GM21529 (cell line): ENCODE results near the gene CRHBP.
"Not testable (repeated sequence)": the region's sequence is repeated elsewhere in the genome, so short reads cannot be mapped to it uniquely, and the experiment has no call there.

Experiments used
- ATAC-seq: cut with Tn5 transposase; IDR thresholded peaks from one replicate; pipeline ENCODE4 v1.9.1; 2021; ENCODE audit not compliant: unreplicated experiment

Gene CRHBP, protein sequence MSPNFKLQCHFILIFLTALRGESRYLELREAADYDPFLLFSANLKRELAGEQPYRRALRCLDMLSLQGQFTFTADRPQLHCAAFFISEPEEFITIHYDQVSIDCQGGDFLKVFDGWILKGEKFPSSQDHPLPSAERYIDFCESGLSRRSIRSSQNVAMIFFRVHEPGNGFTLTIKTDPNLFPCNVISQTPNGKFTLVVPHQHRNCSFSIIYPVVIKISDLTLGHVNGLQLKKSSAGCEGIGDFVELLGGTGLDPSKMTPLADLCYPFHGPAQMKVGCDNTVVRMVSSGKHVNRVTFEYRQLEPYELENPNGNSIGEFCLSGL

DNA sequence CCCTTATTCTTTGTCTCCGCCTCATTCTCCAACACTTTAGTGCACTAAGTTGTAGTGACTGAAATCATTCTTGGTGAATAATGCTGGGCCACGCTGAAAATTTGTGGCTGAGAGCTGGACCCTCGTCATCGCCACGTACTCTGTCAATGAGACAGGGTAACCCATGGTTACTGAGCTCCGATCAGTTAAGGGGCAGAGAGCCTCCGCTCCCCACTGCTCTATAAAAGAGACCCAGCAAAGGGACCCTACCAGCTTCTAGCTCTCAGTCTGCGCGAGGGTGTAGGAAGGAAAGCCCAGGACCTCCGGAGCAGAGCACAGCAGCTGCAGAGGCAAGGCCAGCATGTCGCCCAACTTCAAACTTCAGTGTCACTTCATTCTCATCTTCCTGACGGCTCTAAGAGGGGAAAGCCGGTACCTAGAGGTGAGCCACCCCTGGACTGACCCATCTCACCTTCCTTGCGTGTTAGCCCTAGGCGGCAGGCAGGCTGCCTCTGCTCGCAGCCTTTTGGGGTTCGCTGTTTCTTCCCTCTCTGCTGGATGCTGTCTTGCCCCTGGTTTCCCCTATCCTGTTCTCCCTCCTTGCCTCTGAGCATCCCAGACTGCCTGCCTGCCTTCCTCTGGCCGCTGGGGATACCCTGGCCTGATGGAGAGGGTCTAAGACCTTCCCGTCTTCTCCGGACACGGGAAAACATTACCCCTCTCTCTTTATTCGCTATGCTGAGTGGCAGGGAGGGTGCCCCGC is at the start of gene CRHBP:
TSS of gene CRHBP (plus strand) at position 251 of the 742 bp plus-strand sequence. CDS start at position 341, 90 bp downstream.
- ATAC-seq = no peak

DNA sequence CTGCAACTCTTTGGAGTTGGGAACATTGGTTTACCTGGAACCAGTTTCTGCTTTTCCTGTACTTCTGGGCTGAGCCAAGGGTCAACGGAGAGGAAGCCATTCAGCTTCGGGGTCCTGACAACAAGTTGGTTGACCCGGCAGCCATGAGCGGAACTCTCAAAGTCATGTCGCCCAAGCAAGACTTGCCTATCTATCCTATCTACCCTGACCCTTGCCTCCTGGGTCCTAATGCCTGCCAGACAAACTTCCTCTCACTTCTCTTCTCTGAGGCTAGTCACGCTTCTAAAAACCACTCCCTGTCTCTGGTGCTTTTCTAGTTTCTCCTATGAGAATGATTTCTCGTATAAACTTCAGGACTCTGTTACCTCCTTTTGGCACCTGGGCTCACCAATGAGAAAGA is 44.7 kb upstream of the CRHBP start:
- ATAC-seq = no peak

DNA sequence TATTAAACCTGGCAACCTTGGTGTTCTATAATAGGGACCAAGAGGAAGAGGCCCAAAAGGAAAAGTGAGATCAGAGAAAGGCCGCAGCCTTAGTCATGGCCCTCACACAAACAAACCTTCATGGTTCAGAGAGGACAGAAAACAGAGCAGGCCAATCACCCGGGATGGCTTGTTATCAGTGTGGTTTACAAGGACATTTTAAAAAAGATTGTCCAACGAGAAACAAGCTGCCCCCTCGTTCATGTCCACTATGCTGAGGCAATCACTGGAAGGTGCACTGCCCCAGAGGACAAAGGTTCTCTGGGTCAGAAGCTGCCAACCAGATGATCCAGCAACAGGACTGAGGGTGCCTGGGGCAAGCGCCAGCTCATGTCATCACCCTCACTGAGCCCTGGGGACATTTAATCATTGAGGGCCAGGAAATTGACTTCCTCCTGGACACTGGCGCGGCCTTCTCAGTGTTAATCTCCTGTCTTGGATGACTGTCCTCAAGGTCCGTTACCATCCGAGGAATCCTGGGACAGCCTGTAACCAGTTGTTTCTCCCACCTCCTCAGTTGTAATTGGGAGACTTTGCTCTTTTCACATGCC is 42.4 kb upstream of the CRHBP start:
- ATAC-seq = not testable (repeated sequence)

DNA sequence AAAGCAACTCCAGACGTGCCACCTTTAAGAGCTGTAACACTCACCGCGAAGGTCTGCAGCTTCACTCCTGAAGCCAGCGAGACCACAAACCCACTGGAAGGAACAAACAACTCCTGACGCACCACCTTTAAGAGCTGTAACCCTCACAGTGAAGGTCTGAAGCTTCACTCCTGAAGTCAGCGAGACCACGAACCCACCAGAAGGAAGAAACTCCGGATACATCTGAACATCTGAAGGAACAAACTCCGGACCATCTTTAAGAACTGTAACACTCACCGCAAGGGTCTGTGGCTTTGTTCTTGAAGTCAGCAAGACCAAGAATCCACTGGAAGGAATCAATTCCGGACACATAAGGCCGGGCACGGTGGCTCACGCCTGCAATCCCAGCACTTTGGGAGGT is 38.2 kb upstream of the CRHBP start:
- not testable (repeated sequence) for ATAC-seq

DNA sequence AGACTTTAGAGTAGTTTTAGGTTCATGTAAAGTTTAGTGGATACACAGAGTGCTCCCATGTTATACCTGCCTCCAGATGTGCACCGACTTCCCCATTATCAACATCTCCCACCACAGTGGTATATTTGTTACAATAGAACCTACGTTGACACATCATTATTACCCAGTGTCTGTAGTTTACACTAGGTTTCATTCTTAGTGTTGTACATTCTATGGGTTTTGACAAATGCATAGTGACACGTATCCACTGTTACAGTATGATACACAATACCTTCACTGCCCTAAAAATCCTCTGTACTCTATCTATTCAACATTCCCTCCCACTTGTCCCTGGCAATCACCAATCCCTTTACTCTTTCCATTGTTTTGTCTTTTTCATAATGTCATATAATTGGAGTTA is 34.3 kb upstream of the CRHBP start:
- no peak for ATAC-seq

DNA sequence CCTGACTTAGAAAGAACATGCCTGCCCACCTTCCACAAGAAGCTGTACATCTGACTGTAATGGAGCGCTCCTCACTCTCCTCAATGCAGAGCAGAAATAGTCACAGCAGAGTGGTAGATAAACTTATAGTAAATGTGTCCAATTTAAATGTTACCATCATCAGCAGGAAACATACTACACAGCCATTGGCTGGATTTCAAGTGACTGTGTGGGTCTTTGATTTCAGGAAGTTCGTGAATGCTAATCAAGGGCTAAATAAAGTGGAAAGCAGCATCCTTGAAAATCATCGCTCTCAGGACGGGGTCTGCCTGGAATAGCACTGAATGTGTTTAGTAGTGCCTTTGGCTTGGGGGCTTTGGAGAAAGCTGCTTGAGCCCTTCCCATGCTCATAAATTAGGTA is 32.4 kb upstream of the CRHBP start:
- ATAC-seq = no peak

DNA sequence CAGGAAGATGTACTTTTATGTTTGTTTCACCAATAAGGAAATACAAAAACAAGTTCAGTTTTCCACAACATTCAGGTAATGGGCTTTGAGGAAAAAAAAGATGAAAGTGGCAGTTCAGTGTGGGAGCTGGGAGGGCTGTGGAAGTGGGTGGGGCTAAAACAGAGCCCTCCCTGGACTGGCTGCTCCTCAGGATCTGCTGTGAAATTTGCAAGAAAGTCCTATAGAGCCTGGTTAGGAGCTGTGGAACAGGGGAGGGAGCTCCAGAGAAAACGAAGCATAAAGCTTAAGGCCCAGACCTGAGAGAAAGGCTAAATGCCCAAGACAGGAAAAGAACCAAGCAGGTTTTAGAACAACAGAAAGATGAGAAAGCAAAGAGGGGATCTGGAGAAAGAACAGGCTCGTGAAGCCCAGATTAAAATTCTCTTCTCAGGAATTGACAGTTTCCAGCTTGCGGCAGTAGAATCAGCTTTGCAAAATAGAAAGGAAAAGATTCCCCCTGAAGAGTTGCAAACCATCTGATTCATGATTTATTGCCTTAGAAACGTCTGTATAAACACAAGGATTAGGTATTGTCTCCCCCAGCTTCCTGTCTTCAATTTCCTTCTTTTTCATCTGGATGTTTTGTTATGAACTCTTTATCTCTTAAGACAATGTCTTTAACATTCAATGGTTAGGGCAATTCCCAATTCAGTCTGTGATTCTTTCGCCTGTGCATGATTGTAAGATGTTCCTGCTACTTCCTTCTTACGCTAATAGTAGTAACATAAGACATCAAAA is 26.3 kb upstream of the CRHBP start:
- ATAC-seq = no peak

DNA sequence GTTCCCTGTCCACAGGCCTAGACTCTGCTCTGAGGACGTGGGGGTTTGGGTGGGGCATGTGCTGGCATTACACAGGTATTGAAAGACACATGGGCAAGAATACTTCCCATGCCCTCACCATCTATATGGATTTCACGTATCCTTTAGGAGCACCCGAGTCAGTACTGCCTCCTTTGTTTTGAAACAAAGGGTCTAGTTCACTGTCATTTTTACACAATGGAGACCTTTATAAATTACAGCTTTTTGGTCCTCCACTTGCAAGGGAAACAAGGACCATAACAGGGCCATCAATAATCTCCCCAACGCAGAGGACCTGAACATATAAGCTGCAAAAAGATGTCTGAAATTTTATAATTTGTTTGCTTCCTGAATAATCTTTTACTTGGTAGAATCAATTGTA is 24.9 kb upstream of the CRHBP start:
- no peak for ATAC-seq

DNA sequence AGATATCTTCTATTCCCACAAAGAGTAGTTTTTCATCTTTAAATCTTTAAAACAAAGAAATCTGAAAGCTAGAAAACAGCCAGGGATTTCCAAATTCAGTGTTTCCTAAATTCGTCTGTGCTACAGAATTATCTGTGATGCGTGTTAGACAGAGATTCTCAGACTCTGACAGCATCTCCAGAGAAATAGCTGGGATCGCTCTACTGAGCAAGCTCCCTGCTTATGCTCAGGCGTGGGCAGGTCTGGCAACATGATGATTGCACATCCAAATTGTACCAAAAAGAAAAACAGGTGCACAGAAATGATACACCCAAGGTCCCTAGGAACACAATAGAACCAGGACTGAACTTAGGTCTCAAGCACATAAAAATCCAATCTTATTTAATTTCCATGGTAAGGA is 22.8 kb upstream of the CRHBP start:
- ATAC-seq = no peak

DNA sequence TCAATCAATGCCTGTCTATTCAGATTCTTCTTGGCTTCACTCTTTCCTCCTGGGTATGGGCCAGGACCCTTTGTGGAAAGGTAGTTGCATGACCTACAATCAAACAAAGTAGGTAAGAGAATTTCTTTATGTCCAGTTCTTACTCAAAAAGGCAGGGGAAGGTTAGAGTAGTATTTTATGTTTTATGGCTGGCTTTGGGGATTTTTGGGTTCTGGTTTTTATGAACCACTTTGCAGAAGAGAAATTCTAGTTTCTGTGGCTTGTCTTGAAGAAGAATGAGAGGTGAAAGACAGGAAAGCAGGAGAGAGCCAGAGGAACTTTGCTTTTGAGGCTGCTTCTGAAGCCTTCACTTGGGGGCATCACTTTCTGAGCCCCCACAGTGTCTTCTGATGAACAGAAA is 14.7 kb upstream of the CRHBP start:
- ATAC-seq = no peak

DNA sequence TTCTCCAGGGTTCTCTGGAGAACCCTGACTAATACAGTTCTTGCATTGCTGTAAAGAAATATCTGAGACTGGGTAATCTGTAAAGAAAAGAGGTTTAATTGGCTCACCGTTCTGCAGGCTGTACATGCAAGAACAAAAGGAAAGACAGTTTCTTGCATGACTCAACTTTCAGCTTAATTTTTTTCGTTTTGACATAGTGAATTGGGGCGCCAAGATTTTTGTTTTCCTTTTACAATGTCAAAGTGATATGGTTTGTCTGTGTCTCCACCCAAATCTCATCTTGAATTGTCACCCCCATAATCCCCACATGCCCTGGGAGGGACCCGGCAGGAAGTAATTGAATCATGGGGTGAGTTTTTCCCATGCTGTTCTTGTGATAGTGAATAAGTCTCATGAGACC is 11.8 kb upstream of the CRHBP start:
- ATAC-seq = no peak

DNA sequence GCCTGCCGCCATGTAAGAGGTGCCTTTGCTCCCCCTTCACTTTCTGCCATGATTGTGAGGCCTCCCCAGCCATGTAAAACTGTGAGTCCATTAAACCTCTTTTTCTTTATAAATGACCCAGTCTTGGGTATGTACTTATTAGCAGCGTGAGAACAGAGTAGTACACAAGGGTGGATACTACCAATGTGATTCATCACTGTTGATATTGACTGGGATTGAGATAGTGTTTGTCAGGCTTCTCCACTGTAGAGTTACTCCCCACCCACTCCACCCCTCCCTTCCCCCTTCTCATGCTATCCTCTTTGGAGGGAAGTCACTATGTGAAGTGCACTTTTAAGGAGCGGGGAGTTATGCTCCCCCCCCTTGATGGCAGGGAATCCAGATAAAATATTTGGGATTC is 11.4 kb upstream of the CRHBP start:
- ATAC-seq = no peak

DNA sequence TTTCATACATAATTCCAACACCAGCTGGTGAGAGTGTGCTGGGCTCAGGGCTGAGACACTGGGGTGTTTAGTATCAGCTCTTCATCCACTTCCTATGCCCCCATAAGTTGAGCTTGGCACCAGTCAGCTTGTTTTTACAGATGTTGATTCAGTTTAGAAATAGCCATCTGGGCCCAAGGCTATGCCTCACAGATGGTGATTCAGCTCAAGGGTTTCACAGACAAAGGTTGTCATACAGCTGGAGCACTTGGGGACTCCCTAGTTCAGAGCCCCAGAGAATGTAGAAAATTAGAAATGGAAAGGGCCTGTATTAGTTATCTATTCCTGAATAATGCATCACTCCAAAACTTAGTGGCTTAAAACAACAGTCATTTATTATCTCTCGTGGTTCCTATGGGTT is 10.3 kb upstream of the CRHBP start:
- no peak for ATAC-seq

DNA sequence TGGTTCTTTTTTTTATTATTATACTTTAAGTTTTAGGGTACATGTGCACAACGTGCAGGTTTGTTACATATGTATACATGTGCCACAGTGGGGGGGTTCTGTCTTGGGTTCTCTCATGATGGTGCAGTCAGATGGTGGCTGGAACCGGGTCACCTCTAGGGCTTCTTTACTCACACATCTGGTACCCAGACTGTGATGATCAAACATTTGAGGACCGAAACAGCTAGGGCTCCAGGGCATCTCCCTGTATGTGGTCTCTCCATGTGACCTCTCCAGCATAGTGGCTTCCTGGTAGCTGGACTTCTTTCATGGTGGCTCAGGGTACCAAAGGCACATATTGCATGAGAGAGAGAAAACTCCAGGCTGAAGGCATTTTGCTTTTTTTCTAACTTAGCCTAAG is 9.8 kb upstream of the CRHBP start:
- no peak for ATAC-seq

DNA sequence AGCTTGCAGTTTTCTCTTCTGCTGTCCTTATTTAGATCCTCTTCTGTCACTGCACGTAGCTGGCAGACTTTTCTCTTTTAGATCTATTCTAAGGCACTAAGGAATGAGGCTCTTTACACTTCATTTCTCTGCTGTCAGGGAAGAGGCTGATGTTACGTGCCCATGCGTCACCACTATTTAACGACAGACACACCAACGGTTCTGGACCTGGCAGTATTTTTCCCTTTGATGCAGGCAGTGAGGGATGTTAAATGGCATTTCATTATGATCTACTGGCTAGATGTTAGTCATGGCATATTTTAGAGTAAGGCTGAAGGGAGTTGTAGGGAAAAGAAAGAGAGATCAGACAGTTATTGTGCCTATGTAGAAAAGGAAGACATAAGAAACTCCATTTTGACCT is 8.2 kb upstream of the CRHBP start:
- ATAC-seq = no peak

DNA sequence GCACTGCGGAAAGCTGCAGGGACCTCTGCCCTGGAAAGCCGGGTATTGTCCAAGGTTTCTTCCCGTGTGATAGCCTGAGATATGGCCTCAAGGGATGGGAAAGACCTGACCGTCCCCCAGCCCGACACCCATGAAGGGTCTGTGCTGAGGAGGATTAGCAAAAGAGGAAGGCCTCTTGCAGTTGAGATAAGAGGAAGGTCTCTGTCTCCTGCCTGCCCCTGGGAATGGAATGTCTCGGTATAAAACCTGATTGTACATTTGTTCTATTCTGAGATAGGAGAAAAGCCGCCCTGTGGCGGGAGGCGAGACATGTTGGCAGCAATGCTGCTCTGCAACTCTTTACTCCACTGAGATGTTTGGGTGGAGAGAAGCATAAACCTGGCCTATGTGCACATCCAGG is 7.6 kb upstream of the CRHBP start:
- not testable (repeated sequence) for ATAC-seq

DNA sequence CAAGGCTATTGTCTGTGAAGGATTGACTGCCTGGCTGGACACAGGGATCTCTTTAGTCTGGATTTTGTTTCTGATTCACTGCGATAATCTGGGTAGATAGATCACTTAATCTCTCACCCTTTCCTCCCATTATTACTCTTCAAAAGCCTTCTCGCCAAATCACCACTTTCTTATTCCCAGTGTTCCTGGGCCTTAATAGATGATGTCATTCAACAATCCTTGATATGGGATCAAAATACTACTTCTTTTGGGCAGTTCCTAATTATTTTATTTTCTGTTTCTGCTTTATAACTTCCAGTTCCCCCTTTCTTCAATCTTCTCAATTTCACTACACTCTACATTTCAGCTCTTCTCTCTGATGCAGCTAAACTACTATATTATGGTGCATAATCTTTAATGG is 6.8 kb upstream of the CRHBP start:
- ATAC-seq = no peak

DNA sequence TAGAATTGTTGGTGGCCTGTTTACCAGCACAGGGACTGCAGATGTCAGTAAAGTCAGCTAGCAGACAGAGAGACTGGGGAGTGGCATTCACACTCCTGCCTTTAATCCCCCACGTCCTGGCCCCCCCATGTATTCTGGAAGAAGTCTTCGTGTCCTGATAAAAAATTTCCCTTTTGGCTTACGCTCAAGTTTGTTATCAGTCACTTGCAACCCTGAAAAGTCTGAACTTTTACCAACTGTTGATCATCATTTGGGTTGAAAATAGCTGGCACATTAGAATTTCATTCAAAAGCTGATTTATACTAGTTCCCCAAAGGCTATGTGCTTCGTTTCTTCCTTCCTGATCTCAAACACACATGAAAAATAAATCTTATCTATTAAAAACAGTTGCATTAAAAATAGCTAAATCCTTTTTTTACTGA is 5.8 kb upstream of the CRHBP start:
- no peak for ATAC-seq

DNA sequence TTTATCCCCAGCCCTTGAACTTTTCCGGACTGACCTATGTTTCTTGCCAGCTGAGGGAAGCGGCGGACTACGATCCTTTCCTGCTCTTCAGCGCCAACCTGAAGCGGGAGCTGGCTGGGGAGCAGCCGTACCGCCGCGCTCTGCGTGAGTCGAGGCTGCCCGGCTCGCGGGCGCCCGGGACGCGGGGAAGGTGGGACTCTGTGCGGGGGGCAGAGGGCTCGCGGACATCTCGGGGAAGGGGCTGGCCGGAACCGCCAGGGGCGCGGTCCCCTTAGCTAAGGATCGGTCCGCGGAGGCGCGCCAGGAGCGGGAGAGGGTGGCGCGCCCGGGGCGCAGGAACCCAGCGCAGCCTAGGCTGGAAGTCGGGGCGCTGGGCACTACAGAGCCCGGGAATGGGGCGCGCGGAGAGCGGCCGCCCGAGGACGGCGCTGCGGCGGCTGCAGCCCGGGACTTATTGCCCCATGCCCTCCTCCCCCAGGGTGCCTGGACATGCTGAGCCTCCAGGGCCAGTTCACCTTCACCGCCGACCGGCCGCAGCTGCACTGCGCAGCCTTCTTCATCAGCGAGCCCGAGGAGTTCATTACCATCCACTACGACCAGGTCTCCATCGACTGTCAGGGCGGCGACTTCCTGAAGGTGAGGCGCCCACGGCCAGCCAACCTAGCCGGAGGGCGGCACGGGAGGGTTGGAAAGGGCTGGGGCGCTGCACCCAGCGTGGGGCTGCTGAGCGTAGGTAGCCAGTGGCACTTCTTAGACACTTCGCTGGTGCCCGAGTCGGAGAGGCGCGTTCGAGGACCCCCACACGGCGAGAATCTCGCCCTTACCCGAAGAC is 922 bp downstream of the CRHBP start:
- ATAC-seq = no peak

DNA sequence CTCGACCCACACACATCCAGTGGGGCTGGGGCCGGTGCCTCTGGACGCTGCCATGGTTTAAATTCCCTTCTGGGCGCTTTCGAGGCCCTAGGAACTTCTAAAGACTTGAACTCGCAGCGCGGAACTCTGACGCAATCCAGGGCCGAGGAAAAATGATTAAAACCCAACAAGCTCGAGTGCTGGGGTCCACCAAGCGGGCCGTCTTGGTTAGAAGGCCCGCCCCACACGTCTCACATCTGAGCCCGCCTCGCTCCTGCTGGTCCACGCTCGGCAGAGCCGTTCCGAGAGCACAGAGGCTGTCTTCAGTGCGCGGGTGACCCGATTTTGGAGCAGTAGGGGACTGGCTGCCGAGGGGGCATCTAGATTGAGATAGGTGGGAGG is 1.5 kb downstream of the CRHBP start:
- ATAC-seq = no peak

DNA sequence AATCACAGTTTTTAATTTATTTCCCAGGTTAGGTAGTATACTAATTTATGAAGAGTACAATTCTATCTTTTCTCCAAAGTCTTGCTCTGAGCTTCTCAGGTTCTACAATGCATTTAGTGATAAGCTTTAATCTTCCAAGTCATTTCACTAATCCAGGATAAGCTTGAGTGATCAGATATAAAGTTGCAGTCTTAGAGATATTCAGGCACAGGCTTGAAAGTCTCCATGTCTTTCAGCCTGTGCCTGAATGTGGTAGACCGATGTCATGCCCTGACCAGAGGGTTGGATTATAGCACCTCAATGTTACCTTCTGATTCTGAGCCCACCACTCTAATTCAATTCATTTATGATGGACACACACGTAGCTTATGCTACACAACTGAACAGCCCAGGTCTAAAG is 3.2 kb downstream of the CRHBP start:
- ATAC-seq = no peak
